Transverse colon (tissue), 4 donors: ENCODE data around the gene PYGM.

Experiments used
- CTCF ChIP-seq, 5 experiments: fragments of 200-600 bp in 3 of 5; fragments of 450-650 bp in 2 of 5; sonication (generic) in 3 of 5; IDR thresholded peaks; 1 replicate in 2 of 5; 2 replicates in 3 of 5; pipeline ENCODE4 v1.5.1; 2016 to 2017; ENCODE audit warnings: antibody characterized with exemption in 5 of 5, inconsistent platforms in 3 of 5, mild to moderate bottlenecking in 2 of 5, moderate library complexity in 1 of 5
- EP300 ChIP-seq: sonication (generic); formaldehyde crosslinking; IDR thresholded peaks from one replicate; pipeline ENCODE4 v1.6.1; 2017; ENCODE audit warnings: antibody characterized with exemption, low read depth
- POLR2A ChIP-seq: fragments of 450-650 bp; IDR thresholded peaks from one replicate; pipeline ENCODE4 v1.6.1; 2016; ENCODE audit warnings: antibody characterized with exemption, mild to moderate bottlenecking, moderate library complexity
- POLR2AphosphoS5 ChIP-seq, 3 donors: sonication (generic); formaldehyde crosslinking; IDR thresholded peaks; one replicate each; pipeline ENCODE4 v1.6.1; 2016; ENCODE audit warnings: antibody characterized with exemption in 3 of 3

- TF ChIP-seq CTCF (IDR thresholded peaks at IDR 0.05) (no peak), POLR2AphosphoS5 (IDR thresholded peaks at IDR 0.05) (no peak), EP300 (no peak), POLR2A (no peak)
Observed at GRCh38 chr11:64718084-64718779, 41.5 kb downstream of the PYGM start.
